Measurements from ENCODE around the gene OLIG2.
A peak's percentile ranks its signal among the peaks of the same experiment; 100 is the strongest.

The OLIG2 gene

GRCh38 chr21:33069243-33069642 lies 43.5 kb downstream of the OLIG2 start:
- DNase-seq = no peak

GRCh38 chr21:33069645-33069993 lies 43.9 kb downstream of the OLIG2 start:
- DNase-seq = no peak

- peak; percentile 76 for DNase-seq
These were observed 44.4 kb downstream of the OLIG2 start, which contains the start of gene OLIG1 for GRCh38 chr21:33069994-33070743. Gene OLIG1 (plus strand): TSS chr21:33070141. CDS start chr21:33070247, 106 bp downstream.

- DNase-seq = no peak
These were observed 44.9 kb downstream of the OLIG2 start for GRCh38 chr21:33070744-33070997.

GRCh38 chr21:33070998-33071769 lies 45.4 kb downstream of the OLIG2 start:
- peak; percentile 62 for DNase-seq

GRCh38 chr21:33071770-33072306 lies 46.1 kb downstream of the OLIG2 start:
- DNase-seq = peak; percentile 55

GRCh38 chr21:33073636-33074035 lies 47.9 kb downstream of the OLIG2 start:
- no peak for DNase-seq

- no peak for DNase-seq
These were observed 49.4 kb downstream of the OLIG2 start for GRCh38 chr21:33075128-33075527.

- DNase-seq = no peak
These were observed 50.0 kb downstream of the OLIG2 start for GRCh38 chr21:33075596-33076195.

- no peak for DNase-seq
These were observed 51.0 kb downstream of the OLIG2 start for GRCh38 chr21:33076600-33077329.
